Hindlimb muscle (tissue), 1 donor: ENCODE data around the gene BACE2. TPM values are rescaled to one million over a fixed set of nuclear protein-coding genes. Genes with fewer than 3 reads are reported as not detected.
"Not testable (repeated sequence)": the region's sequence is repeated elsewhere in the genome, so short reads cannot be mapped to it uniquely, and the experiment has no call there.

Experiments used
- DNase-seq: peaks from one replicate; pipeline ENCODE4 v3.0.0-alpha.2; 2013
- polyA plus RNA-seq: library from polyadenylated mRNA; unstranded; fragments of 120-200 nt; gene quantifications from one replicate; pipeline ENCODE4 v1.2.1, GENCODE V29; 2013; ENCODE audit not compliant: insufficient read length

BACE2 gene
- polyA plus RNA-seq, 1 donor = 34.3 TPM

- no peak for DNase-seq
Observed at GRCh38 chr21:41242238-41242829, 74.4 kb downstream of the BACE2 start.

GRCh38 chr21:41243107-41243506 lies 75.1 kb downstream of the BACE2 start:
- no peak for DNase-seq

- DNase-seq = not testable (repeated sequence)
Observed at GRCh38 chr21:41244266-41244880, 76.4 kb downstream of the BACE2 start.

DNA sequence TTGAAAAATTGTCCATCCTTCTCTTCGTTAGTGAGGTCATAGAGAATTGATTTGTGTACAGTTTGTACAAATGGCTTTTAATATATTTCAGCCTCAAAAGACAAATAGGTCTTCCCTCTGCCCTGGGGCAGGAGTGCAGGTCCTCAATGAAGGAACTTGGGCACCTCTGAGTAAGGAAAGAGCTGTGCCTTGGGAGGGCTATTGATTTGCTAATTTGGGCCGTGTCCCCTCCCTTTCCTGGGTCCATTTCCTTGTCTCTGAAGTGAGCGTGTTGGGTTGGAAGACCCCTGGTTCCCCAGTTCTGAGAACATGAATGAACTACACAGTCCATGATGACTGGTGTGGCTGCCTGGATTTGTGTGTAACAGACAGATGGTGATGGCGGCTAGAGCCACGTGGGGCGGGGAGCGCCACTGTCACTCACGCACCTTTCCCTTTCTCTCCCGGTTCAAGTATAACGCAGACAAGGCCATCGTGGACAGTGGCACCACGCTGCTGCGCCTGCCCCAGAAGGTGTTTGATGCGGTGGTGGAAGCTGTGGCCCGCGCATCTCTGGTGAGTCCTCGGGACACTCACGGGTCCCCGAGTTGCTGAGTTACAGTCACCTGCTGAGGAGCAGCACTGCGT lies 77.7 kb downstream of the BACE2 start:
- DNase-seq = no peak

DNA sequence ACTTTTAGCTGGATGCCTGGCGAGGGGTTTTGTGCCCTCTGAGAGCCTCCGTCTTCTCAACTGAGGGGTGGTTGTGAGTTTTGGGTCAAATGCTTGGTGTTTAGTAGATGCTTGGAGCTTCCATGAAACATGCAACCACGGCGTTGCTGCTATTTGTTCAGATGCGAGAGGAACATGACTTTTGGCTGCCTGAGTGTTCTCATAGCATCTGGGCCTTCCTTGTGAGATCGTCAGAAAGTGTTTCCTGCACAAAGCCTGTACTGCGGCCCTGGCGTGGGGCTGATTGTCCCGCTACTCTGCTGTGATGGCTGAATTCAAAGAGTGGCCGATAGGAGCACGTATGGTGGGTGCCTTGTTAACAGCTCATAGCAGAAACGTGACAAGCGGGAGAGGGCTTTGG lies 78.8 kb downstream of the BACE2 start:
- DNase-seq = no peak

- DNase-seq = no peak
Observed at GRCh38 chr21:41247561-41248545, 79.9 kb downstream of the BACE2 start.

- DNase-seq = no peak
Observed at GRCh38 chr21:41249476-41249875, 81.5 kb downstream of the BACE2 start.

- no peak for DNase-seq
Observed at GRCh38 chr21:41250519-41250918, 82.6 kb downstream of the BACE2 start.

GRCh38 chr21:41251961-41252642 lies 84.1 kb downstream of the BACE2 start:
- DNase-seq = no peak

DNA sequence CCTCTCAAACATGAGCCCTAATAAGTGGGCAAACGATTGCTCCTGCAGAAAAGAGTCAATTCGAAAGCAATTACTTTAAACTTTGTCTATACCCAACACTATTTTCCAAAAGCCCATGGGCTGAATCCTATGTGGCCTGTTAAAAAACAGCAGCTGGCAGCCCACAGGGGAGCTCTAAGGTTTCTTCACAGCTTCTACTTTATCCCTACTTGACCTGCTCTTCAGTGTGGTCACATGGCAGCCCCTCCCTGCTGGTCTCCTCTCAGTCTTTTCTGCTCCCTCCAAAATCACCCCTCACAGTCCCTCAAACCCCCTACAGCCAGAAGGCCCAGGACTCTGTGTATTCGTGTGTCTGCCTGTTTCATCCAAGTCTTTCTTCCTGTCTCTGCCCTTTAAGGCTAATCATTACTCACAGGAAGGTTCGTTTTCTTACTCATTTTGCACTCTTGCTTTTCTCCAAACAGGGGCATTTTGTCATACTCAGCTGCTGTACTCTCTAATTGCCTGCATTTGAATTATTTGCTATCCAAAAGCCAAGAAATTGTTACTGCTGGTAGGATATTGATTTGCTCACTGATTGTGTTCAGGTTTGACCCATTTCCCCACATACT lies 86.2 kb downstream of the BACE2 start:
- no peak for DNase-seq

DNA sequence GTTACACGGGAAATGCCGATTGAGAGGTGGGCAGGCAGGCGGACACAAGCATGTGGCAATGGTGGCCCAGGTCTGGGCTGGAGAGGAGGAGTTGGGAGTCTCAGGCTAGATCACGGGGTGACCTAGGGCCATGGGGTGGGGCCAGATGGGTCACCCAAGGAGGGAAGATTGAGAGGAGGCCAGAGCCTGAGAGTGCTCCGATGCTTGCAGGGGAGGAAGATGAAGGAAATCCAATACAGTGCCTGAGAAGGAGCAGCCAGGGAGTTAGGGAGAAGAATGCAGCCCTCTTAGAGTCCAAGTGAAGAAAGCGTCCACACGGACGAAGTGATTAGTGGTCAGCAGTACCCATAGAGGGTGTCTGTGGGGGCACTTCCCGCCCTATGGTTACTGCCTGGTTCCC lies 87.2 kb downstream of the BACE2 start:
- no peak for DNase-seq

DNA sequence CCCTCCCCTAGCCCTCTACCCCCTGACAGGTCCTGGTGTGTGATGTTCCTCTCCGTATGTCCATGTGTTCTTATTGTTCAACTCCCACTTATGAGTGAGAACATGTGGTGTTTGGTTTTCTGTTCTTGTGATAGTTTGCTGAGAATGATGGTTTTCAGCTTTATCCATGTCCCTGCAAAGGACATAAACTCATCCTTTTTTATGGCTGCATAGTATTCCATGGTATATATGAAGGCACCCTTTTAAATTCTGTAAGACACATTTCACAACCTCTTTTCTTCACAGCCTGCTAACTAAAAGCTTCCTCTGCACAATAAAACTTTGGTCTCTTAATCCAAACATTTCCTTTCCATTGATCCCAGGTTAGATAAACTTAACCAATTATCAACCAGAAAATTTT lies 88.3 kb downstream of the BACE2 start:
- not testable (repeated sequence) for DNase-seq

GRCh38 chr21:41256771-41257702 lies 89.1 kb downstream of the BACE2 start:
- no peak for DNase-seq

- no peak for DNase-seq
Observed at GRCh38 chr21:41258617-41259016, 90.7 kb downstream of the BACE2 start.

GRCh38 chr21:41260428-41260827 lies 92.5 kb downstream of the BACE2 start:
- no peak for DNase-seq

GRCh38 chr21:41267346-41267745 lies 99.4 kb downstream of the BACE2 start:
- no peak for DNase-seq

DNA sequence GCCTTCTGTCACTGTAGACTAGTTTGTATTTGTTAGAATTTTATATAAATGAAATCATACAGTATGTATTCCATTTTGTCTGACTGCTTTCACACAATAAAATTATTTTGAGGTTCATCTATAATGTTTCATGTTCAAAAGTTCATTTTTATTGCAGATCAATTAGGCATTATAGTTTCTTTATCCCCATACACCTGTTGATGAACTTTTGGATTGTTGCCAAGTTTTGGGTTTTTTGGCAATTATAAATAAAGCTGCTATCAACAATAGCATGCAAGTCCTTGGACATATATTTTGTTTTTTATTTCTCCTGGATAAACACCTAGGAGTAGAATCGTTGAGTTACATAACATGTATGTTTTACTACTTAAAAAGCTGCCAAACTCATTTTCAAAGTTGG lies 101.6 kb downstream of the BACE2 start:
- DNase-seq = no peak

DNA sequence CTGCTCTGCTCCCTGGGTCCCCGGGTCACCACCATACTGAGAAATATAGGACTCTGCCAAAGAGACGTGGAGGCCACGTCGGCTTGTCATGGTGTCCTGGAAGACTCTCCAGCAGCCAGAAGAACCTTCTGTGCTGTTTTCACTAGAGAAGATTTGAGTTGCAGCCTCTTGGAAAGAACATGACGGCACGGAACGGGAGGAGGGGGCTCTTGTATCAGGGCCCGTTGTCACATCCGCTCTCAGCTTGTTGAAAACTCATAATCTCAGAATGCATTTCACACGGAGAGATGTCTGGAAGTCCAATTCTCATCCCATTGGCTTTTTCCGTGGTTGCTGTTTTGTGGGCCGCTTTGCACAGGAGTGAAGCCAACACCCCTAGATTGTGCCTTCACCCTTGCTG lies 109.2 kb downstream of the BACE2 start:
- DNase-seq = no peak

GRCh38 chr21:41277846-41278245 lies 109.9 kb downstream of the BACE2 start:
- DNase-seq = no peak

- DNase-seq = no peak
Observed at GRCh38 chr21:41280115-41280919, 112.4 kb downstream of the BACE2 start.
